IPS-15b (cell line): ENCODE results near the gene LRRC4.

ENCODE experiments used
- H3K27me3 ChIP-seq: one replicate; pipeline ENCODE4 v1.6.1; 2013; ENCODE audit warnings: low read length; ENCODE audit not compliant: control insufficient read depth, insufficient read depth
- H3K36me3 ChIP-seq: one replicate; pipeline ENCODE4 v1.6.1; 2013; ENCODE audit warnings: low read length; ENCODE audit not compliant: control insufficient read depth, insufficient read depth
- H3K4me1 ChIP-seq: one replicate; pipeline ENCODE4 v1.6.1; 2013; ENCODE audit warnings: mild to moderate bottlenecking, low read length; ENCODE audit not compliant: control insufficient read depth, insufficient read depth
- H3K4me3 ChIP-seq: one replicate; pipeline ENCODE4 v1.5.1; 2013; ENCODE audit warnings: low read depth, low read length
- H3K9ac ChIP-seq: one replicate; pipeline ENCODE4 v1.6.1; 2013; ENCODE audit warnings: low read depth, mild to moderate bottlenecking, low read length
- H3K9me3 ChIP-seq: one replicate; pipeline ENCODE4 v1.6.1; 2013; ENCODE audit warnings: mild to moderate bottlenecking, low read length; ENCODE audit not compliant: control insufficient read depth, insufficient read depth

The LRRC4 gene

DNA sequence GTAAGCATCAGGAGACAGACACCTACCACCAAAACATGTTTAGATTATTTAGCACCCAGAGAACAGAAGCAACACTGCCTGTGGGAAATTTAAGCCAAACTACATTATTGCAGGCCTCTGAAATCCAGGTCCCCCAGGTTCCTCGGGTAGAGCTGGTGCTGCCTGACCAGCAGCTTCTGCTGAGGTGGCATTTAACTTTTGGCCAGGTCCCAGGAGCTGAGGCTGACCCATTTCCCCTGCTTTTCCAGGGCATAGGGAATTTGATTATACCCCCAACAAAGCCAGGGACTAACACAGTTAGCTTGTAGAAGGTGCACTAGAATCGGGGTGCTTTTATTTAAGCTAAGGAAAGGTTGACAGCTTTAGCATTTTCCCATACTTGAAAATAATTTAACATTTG lies 4.7 kb downstream of the LRRC4 start:
- Histone ChIP-seq H3K4me3 (no peak overlapping the region), H3K36me3 (peaks cover 9% of the 10 kb centered on the region), H3K4me1 (peaks cover 9% of the 10 kb centered on the region), H3K27me3 (peaks cover 10% of the 10 kb centered on the region), H3K9ac (no peak overlapping the region), H3K9me3 (no peaks in the 10 kb centered on the region)

- Histone ChIP-seq H3K27me3 (peaks cover 10% of the 10 kb centered on the region), H3K36me3 (peaks cover 9% of the 10 kb centered on the region), H3K9ac (no peak overlapping the region), H3K4me3 (no peak overlapping the region), H3K4me1 (peaks cover 9% of the 10 kb centered on the region), H3K9me3 (no peaks in the 10 kb centered on the region)
Measured at GRCh38 chr7:128025819-128026218, 5.4 kb downstream of the LRRC4 start.

DNA sequence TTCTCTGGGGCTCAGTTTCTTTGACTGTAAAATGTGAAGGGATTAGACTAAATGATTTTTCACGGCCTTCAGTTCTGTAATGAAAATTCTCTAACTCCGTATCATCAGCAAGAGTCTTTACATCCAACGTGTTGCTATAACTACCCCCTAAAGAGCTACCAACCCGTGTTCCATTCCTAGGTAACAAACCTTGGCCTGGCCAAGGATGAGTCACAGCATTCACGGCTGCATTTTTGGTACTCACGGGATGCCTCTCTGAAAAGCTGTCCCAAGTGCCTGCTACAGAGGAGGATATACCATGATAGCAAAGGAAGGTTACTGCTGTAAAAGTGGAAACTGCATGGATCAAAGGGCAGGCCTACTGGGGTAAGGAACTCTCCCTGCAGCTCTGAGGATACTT lies 5.9 kb downstream of the LRRC4 start:
- Histone ChIP-seq H3K27me3 (peaks cover 10% of the 10 kb centered on the region), H3K9me3 (no peaks in the 10 kb centered on the region), H3K4me1 (peaks cover 9% of the 10 kb centered on the region), H3K4me3 (no peak overlapping the region), H3K36me3 (peaks cover 9% of the 10 kb centered on the region), H3K9ac (no peak overlapping the region)

DNA sequence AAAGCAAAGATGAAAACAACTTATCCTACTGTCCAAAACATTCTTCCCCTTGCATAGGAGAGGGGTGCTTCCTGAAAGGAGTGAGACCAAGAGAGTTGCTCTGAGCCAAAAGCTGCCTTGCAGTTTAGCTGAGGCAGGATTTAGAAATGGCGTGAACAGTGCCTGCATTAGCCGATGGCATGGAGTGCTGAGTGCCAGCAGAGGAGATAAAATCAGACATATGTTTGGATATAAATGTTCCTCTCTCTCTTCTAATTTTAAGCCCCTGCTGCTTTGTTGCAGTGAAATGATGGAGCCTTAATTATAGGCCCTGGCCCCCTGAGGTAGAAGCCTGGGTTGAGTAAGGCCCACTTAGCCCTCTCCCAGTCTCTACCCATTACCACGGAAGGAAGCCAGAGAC lies 7.1 kb downstream of the LRRC4 start:
- Histone ChIP-seq H3K4me1 (peaks cover 11% of the 10 kb centered on the region), H3K36me3 (peaks cover 4% of the 10 kb centered on the region), H3K9ac (no peak overlapping the region), H3K4me3 (no peak overlapping the region), H3K27me3 (peaks cover 2% of the 10 kb centered on the region), H3K9me3 (no peaks in the 10 kb centered on the region)

DNA sequence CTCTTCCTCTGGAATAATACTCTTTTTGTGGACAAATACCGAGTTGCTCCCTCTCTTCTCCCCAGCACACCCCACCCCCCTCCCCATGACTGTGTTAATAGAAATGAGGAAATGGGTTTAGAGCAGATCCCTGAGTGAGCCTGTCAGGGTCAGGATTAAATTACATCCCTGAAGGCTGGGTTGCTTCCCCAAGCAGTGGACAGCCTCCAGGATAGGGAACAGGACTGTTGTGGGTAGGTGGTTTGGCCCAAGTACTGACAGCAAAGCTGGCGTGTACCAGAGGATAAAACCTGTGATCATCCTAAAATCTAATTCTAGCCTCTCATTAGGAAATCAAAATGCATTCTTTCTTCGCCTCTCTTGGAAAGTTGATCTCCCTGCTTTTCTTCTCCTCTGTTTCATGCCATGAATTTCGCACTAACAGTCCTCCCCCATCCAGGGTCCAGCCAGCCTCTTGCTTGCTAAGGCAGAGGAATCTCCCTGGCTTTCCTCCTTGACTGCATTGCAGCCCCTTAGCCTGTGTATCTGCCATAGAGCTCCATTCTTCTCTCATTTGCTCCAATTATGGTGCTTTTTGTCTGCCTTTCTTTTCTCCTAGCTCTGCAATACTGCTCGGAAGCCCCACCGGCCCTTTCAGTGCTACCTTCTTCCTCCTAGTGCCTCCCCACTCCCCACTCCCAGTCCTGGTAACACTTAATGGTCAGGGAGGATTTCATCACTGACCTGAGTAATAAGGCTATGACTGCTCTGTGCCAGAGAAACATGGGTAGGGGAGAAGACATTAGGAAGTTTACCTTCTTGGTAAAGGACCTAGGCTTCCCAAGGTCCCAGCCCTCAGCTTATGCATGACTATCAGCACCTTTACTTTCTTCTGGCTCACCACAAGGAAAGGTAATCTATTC lies 8.4 kb downstream of the LRRC4 start:
- Histone ChIP-seq H3K4me1 (peaks cover 19% of the 10 kb centered on the region), H3K36me3 (no peaks in the 10 kb centered on the region), H3K9me3 (no peaks in the 10 kb centered on the region), H3K4me3 (no peak overlapping the region), H3K27me3 (no peaks in the 10 kb centered on the region), H3K9ac (no peak overlapping the region)

DNA sequence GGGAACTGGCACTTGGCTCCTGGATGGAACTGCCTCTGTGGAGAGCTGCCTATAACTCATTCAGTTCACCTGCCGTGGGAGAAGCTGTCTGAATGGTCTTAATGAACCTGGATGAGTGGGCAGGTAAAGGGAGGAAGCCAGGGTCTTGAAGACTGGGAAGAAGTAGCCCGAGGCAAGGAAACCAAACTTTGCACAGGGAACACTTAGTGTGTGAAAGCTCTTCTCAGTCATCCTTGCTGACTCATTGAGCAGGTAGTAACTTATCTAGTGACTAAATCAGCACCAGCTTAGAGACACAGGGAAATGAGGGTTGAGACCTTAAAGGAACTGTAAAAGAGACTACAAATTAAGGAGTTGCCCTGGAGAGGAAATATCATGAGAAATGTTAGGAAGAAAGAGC lies 9.9 kb downstream of the LRRC4 start:
- Histone ChIP-seq H3K4me1 (peaks cover 19% of the 10 kb centered on the region), H3K36me3 (peaks cover 3% of the 10 kb centered on the region), H3K9ac (no peak overlapping the region)

DNA sequence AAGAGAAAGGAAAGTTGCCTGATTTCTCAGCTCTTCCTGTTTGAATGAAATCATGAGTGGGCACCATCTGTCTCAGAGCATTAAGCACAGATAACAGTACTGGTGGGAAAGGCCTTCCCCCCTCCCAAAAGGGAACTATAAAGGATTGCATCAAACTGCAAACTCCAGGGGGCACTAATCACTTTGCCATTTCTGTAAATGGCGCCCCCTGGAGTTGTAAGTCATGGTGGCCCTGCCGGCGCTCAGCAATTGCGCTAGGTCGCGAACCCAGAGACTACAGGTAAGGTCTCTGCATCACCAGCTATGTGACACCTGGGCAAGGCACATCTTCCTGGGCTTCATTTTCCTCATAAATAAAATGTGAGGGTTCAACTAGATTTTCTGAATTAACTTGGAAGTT lies 11.1 kb downstream of the LRRC4 start:
- no peak overlapping the region for H3K4me3 ChIP-seq
- H3K27me3 ChIP-seq: no peaks in the 10 kb centered on the region
- H3K9me3 ChIP-seq: no peaks in the 10 kb centered on the region
- H3K36me3 ChIP-seq: peaks cover 3% of the 10 kb centered on the region
- H3K4me1 ChIP-seq: peaks cover 19% of the 10 kb centered on the region
- H3K9ac ChIP-seq: no peak overlapping the region

More for the DNA sequence above, 9.9 kb downstream of the LRRC4 start:
- H3K9me3 ChIP-seq: no peaks in the 10 kb centered on the region
- no peaks in the 10 kb centered on the region for H3K27me3 ChIP-seq
- no peak overlapping the region for H3K4me3 ChIP-seq

DNA sequence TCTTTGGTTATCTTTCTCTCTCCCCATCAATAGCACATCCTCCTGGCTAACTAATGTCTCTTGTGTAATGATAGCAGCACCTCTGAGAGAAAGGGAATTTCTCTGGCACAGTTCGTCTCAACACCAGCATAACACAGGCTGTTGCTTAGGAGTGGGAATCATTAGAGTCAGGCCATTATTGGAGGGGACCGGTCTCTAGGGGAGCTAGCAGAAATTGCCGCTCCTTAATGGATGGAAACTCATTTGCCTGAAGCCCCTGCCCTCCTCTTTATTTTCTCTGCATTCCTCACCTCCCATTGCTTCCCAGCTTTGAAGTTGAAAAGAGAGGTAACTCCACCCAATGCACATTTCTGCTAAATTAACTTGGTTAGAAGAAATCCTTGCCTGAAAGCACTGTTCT lies 11.9 kb downstream of the LRRC4 start:
- Histone ChIP-seq H3K4me3 (no peak overlapping the region), H3K36me3 (peaks cover 3% of the 10 kb centered on the region), H3K4me1 (peaks cover 19% of the 10 kb centered on the region), H3K27me3 (no peaks in the 10 kb centered on the region), H3K9me3 (no peaks in the 10 kb centered on the region), H3K9ac (no peak overlapping the region)

- peaks cover 3% of the 10 kb centered on the region for H3K36me3 ChIP-seq
- peaks cover 19% of the 10 kb centered on the region for H3K4me1 ChIP-seq
- H3K9me3 ChIP-seq: no peaks in the 10 kb centered on the region
- no peak overlapping the region for H3K4me3 ChIP-seq
- H3K9ac ChIP-seq: no peak overlapping the region
- H3K27me3 ChIP-seq: no peaks in the 10 kb centered on the region
Measured at GRCh38 chr7:128017862-128018845, 13.1 kb downstream of the LRRC4 start.

DNA sequence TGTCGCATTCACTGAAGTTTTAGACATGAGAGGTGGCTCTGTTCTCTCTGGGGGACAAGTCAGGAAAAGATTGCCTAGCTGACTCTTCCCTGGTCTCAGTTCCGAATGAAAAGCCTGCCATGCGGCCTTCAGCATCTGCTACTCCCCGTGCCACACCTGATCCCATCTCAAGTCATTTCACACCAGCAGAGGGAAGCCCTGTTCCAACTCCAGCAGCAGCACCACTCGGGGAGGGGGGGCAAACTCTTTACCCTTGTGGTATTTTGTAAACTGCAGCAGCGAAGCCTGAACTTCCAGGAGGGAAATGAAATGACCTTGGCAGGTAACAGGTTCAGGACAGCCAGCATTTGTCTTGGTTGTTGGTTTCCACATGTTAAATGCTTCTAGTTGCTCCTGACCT lies 13.8 kb downstream of the LRRC4 start:
- Histone ChIP-seq H3K9me3 (no peaks in the 10 kb centered on the region), H3K4me1 (peaks cover 19% of the 10 kb centered on the region), H3K9ac (no peak overlapping the region), H3K36me3 (peaks cover 3% of the 10 kb centered on the region), H3K27me3 (no peaks in the 10 kb centered on the region), H3K4me3 (no peak overlapping the region)

DNA sequence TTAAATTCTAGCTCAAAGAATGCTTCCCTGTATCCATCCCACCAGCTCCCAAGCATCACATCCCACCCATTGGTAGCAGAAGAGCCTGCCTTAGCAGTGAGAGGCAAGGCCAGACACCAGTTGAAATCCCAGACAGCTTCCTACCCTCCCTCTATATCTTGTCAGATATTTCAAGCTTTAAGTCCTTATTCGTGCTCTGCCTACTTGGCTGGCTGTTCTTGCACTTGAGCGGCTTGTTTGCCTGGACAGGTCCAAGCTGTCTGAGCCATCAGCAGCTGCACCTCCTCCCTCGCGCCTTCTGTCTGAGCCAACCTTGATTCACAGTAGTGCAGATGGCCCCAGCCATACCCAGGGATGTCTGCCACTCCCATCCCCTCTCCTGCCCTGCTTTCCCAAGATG lies 16.4 kb downstream of the LRRC4 start:
- H3K9me3 ChIP-seq: no peaks in the 10 kb centered on the region
- H3K36me3 ChIP-seq: peaks cover 3% of the 10 kb centered on the region
- no peak overlapping the region for H3K9ac ChIP-seq
- H3K4me3 ChIP-seq: no peak overlapping the region
- H3K4me1 ChIP-seq: peaks cover 16% of the 10 kb centered on the region
- no peaks in the 10 kb centered on the region for H3K27me3 ChIP-seq
